Upper lobe of left lung (tissue), 4 donors: ENCODE data around the gene CRLF2.

ENCODE experiments used
- POLR2A ChIP-seq, 4 donors: fragments of 450-650 bp; IDR thresholded peaks; one replicate each; pipeline ENCODE4 v1.5.1; 2016 to 2017; ENCODE audit warnings: antibody characterized with exemption in 4 of 4, mild to moderate bottlenecking in 2 of 4
- POLR2AphosphoS5 ChIP-seq, 2 donors: sonication (generic); formaldehyde crosslinking; IDR thresholded peaks; one replicate each; pipeline ENCODE4 v1.5.1; 2017; ENCODE audit warnings: antibody characterized with exemption in 2 of 2
- TF ChIP-seq, protein P1 (sequence below), 6 experiments: fragments of 450-650 bp in 4 of 6; fragments of 200-600 bp in 2 of 6; sonication (generic) in 2 of 6; IDR thresholded peaks; one replicate each; pipeline ENCODE4 v1.5.1; 2016 to 2019; ENCODE audit warnings: antibody characterized with exemption in 6 of 6

DNA sequence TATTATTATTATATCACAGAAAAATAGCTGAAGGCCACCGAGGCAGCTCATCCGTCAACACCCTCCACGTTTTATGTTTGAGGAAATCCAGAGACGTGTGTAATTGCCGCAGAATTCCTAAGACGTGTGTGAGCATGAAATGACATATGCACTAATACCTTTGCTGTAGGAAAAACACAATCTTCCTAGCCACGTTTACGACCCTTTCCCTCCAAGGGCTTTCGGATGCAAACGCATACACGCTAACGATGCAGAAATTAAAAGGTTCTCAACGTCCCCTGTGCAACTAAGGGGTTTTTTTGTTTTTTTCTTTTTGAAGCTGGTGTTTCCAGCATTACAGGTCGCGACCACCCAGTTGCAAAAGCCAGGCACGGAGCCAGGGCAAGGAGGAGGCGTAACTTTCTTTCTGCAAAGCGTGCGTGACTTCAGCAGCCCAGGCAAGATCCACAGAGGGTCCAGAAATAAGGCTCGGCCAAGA, 33.8 kb downstream of the CRLF2 start:
- TF ChIP-seq POLR2A (IDR thresholded peaks at IDR 0.05) (no peak), POLR2AphosphoS5 (IDR thresholded peaks at IDR 0.05) (no peak)
- TF ChIP-seq, protein P1, sequence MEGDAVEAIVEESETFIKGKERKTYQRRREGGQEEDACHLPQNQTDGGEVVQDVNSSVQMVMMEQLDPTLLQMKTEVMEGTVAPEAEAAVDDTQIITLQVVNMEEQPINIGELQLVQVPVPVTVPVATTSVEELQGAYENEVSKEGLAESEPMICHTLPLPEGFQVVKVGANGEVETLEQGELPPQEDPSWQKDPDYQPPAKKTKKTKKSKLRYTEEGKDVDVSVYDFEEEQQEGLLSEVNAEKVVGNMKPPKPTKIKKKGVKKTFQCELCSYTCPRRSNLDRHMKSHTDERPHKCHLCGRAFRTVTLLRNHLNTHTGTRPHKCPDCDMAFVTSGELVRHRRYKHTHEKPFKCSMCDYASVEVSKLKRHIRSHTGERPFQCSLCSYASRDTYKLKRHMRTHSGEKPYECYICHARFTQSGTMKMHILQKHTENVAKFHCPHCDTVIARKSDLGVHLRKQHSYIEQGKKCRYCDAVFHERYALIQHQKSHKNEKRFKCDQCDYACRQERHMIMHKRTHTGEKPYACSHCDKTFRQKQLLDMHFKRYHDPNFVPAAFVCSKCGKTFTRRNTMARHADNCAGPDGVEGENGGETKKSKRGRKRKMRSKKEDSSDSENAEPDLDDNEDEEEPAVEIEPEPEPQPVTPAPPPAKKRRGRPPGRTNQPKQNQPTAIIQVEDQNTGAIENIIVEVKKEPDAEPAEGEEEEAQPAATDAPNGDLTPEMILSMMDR (IDR thresholded peaks at IDR 0.05) = no peak
